Activated CD8-positive, alpha-beta T cell treated with anti-CD3 and anti-CD28 coated beads for 36 hours (primary cell): Measurements from ENCODE around the gene CYP2U1. TPM values are rescaled to one million over a fixed set of nuclear protein-coding genes. Genes with fewer than 3 reads are reported as not detected.
A peak's percentile ranks its signal among the peaks of the same experiment; 100 is the strongest.

Experiments
- ATAC-seq: fragments of 200-7000 bp; cut with Tn5 transposase; one replicate; pipeline ENCODE4 v1.10.0; 2021; ENCODE audit warnings: mild to moderate bottlenecking, moderate library complexity
- CTCF ChIA-PET: fragments of 350-600 bp; sonication (Branson Sonifier 250); formaldehyde crosslinking; loops from one replicate; lab custom pipeline; 2021; ENCODE audit warnings: antibody characterized with exemption; lab: Charles Lee
- POLR2A ChIA-PET: fragments of 350-600 bp; sonication (Branson Sonifier 250); formaldehyde crosslinking; loops from one replicate; lab custom pipeline; 2021; ENCODE audit warnings: antibody characterized with exemption; lab: Charles Lee
- DNase-seq: peaks from one replicate; pipeline ENCODE4 v3.0.0-alpha.2; 2020
- H3K27ac Mint-ChIP-seq: one replicate; pipeline ENCODE4 v1.8.0; 2021; ENCODE audit warnings: mild to moderate bottlenecking, mixed read lengths
- H3K27me3 Mint-ChIP-seq: one replicate; pipeline ENCODE4 v1.8.0; 2021; ENCODE audit warnings: mixed read lengths
- H3K36me3 Mint-ChIP-seq: one replicate; pipeline ENCODE4 v1.8.0; 2021; ENCODE audit warnings: low read depth, mixed read lengths
- H3K4me1 Mint-ChIP-seq: one replicate; pipeline ENCODE4 v1.8.0; 2021; ENCODE audit warnings: low read depth, mixed read lengths
- H3K4me3 Mint-ChIP-seq: one replicate; pipeline ENCODE4 v1.8.0; 2021; ENCODE audit warnings: mild to moderate bottlenecking, moderate library complexity, mixed read lengths
- H3K9me3 Mint-ChIP-seq: one replicate; pipeline ENCODE4 v1.8.0; 2021; ENCODE audit warnings: mixed read lengths
- CTCF ChIP-seq: fragments of 200-600 bp; IDR thresholded peaks from one replicate; pipeline ENCODE4 v1.8.0; 2022; ENCODE audit warnings: antibody characterized with exemption, mild to moderate bottlenecking
- intact Hi-C: fragments of 100-400 bp; cut with micrococcal nuclease; formaldehyde crosslinking; loops from one replicate; pipeline ENCODE4 v1.10.0; 2022
- total RNA-seq, 2 experiments: library from RNA; stranded (reverse); gene quantifications; one replicate each; pipeline ENCODE4 v1.2.3, GENCODE V29; 2021

The CYP2U1 gene
- total RNA-seq, 2 experiments from 2014 or later: 2.5 to 3.1 TPM

- DNase-seq (no peak), ATAC-seq (no peak)
- no peak overlapping the region for H3K4me3 Mint-ChIP-seq
- peaks cover under 1% of the 10 kb centered on the region for H3K9me3 Mint-ChIP-seq
- intact Hi-C loops: no loop called here
- POLR2A ChIA-PET: no interaction called here
- no peak overlapping the region for H3K27ac Mint-ChIP-seq
- H3K36me3 Mint-ChIP-seq: no peaks in the 10 kb centered on the region
- peaks cover 2% of the 10 kb centered on the region for H3K4me1 Mint-ChIP-seq
- CTCF ChIA-PET: interaction anchor here (0.7 kb wide), 1 partner anchor 699 kb away, joined by 3 read pairs; no protein-coding TSS in a partner anchor
- TF ChIP-seq CTCF: no peak
- no peaks in the 10 kb centered on the region for H3K27me3 Mint-ChIP-seq
These were observed 41.3 kb downstream of the CYP2U1 start for GRCh38 chr4:107972605-107973004.

GRCh38 chr4:107974523-107974922 is 43.2 kb downstream of the CYP2U1 start:
- no peak for TF ChIP-seq CTCF
- H3K27me3 Mint-ChIP-seq: no peaks in the 10 kb centered on the region
- peaks cover 2% of the 10 kb centered on the region for H3K4me1 Mint-ChIP-seq
- ChIA-PET POLR2A (no interaction called here), CTCF (interaction anchor here (1.0 to 1.1 kb wide), 2 partner anchors 10 to 62 kb away, joined by 3 read pairs; no protein-coding TSS in a partner anchor)
- DNase-seq: peak; percentile 15
- no peak overlapping the region for H3K27ac Mint-ChIP-seq
- no peaks in the 10 kb centered on the region for H3K36me3 Mint-ChIP-seq
- intact Hi-C loops: no loop called here
- H3K9me3 Mint-ChIP-seq: no peaks in the 10 kb centered on the region
- ATAC-seq: peak; percentile 17
- no peak overlapping the region for H3K4me3 Mint-ChIP-seq

- no peak for DNase-seq
- CTCF ChIA-PET: no interaction called here
These were observed 46.1 kb downstream of the CYP2U1 start for GRCh38 chr4:107977482-107977881.

GRCh38 chr4:107977966-107978705 is 46.8 kb downstream of the CYP2U1 start:
- intact Hi-C loops: no loop called here
- H3K4me3 Mint-ChIP-seq: no peak overlapping the region
- H3K27me3 Mint-ChIP-seq: no peaks in the 10 kb centered on the region
- peaks cover 2% of the 10 kb centered on the region for H3K36me3 Mint-ChIP-seq
- TF ChIP-seq CTCF: no peak
- H3K4me1 Mint-ChIP-seq: peaks cover 5% of the 10 kb centered on the region
- ATAC-seq (no peak), DNase-seq (no peak)
- peaks cover 7% of the 10 kb centered on the region for H3K9me3 Mint-ChIP-seq
- CTCF ChIA-PET: no interaction called here
- POLR2A ChIA-PET: interaction anchor here (1.1 kb wide), 1 partner anchor 365 kb away, joined by 3 read pairs; no protein-coding TSS in a partner anchor
- H3K27ac Mint-ChIP-seq: no peak overlapping the region

More at GRCh38 chr4:107977482-107977881, 46.1 kb downstream of the CYP2U1 start:
- H3K27ac Mint-ChIP-seq: no peak overlapping the region
- H3K4me3 Mint-ChIP-seq: no peak overlapping the region
- POLR2A ChIA-PET: no interaction called here
- intact Hi-C loops: no loop called here
- H3K9me3 Mint-ChIP-seq: peaks cover 7% of the 10 kb centered on the region
- no peaks in the 10 kb centered on the region for H3K27me3 Mint-ChIP-seq
- no peak for ATAC-seq
- H3K4me1 Mint-ChIP-seq: peaks cover 5% of the 10 kb centered on the region
- peaks cover 2% of the 10 kb centered on the region for H3K36me3 Mint-ChIP-seq
- no peak for TF ChIP-seq CTCF
